ACHN (cell line): Measurements from ENCODE around the gene CDC34.
A peak's percentile ranks its signal among the peaks of the same experiment; 100 is the strongest.

Experiments used
- DNase-seq: peaks from one replicate; pipeline ENCODE4 v3.0.0-alpha.2; 2015
- in situ Hi-C: cut with HindIII; loops from 2 replicates; pipeline ENCODE4 v1.10.0; 2017; ENCODE audit warnings: low sequenced_read_pairs, low pct_ligation_motif_present, low pct_unique_long_range_greater_than_20kb

Gene CDC34

DNA sequence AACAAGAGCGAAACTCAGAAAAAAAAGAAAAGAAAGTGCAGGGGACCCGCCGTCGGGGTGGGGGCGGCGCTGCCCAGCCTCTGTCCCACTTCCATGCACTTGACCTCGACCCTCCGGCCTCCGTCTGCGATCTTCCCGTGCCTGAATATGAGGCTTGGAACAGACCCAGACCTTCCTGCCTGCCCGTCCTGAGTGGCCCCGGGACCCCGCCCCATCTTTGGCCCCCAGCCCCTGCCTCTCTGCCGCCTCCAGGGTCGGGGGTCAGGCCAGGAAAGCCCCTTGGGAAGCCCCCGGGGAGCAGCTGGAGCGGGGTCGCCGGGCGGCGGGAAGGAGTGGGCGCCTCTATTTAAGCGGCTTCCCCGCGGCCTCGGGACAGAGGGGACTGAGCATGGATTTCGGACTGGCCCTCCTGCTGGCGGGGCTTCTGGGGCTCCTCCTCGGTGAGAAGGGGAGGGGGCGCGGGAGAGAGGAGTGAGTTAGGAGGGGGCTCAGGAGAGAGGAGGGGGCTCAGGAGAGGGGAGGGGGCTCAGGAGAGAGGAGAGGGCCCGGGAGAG lies 35.4 kb upstream of the CDC34 start, which contains the start of gene MADCAM1:
Gene MADCAM1 (plus strand): TSS at position 375 of the 554 bp plus-strand sequence. CDS start 14 bp downstream, at position 389.
- in situ Hi-C loops: no loop called here
- no peak for DNase-seq

DNA sequence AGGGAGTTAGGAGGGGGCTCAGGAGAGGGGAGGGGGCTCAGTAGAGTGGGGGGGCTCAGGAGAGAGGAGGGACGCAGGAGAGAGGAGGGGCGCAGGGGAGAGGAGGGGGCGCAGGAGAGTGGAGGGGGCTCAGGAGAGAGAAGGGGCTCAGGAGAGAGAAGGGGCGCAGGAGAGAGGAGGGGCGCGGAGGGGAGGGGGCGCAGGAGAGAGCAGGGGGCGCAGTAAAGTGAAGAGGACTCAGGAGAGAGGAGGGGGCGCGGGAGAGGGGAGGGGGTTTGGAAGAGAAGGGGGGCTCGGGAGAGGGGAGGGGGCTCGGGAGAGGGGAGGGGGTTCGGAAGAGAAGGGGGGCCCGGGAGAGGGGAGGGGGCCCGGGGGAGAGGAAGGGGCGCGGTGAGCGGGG lies 34.6 kb upstream of the CDC34 start:
- no peak for DNase-seq
- in situ Hi-C loops: no loop called here

DNA sequence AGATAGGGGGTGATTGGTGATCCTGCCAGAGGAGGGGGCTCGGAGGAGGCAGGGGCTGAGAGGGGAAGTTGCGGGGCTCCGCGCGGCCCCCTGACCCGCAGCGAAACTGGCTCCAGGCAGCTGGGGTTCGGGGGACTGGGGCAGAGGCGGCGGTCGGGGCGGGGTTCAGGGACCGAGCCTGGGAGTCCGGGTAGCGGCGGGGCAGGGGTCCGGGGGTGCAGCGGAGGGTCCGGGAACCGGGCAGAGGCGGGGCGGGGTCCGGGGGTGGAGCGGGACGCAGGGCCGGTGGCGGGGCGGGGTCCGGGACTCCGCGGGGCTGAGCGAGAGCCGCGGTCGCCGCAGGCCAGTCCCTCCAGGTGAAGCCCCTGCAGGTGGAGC lies 34.1 kb upstream of the CDC34 start:
- no peak for DNase-seq
- in situ Hi-C loops: no loop called here

DNA sequence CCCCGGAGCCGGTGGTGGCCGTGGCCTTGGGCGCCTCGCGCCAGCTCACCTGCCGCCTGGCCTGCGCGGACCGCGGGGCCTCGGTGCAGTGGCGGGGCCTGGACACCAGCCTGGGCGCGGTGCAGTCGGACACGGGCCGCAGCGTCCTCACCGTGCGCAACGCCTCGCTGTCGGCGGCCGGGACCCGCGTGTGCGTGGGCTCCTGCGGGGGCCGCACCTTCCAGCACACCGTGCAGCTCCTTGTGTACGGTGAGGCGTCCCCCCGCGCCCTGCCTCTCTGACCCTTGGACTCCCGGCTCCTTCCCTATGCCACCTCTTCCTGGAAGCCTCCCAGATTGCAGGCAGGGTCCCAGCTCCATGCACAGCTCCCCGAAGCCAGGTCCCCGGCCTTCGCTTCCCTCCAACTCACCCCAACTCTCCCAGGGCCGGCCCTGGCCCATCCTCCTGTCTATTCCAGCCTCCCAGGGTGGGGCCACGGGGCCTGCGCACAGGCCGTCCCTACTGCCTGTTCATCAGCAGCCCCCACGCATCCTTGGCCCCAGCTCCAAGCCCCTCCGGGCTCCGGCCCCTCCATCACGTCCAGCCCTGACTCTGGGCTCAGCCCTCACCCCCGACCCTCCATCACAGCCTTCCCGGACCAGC lies 33.6 kb upstream of the CDC34 start:
- in situ Hi-C loops: no loop called here
- no peak for DNase-seq

DNA sequence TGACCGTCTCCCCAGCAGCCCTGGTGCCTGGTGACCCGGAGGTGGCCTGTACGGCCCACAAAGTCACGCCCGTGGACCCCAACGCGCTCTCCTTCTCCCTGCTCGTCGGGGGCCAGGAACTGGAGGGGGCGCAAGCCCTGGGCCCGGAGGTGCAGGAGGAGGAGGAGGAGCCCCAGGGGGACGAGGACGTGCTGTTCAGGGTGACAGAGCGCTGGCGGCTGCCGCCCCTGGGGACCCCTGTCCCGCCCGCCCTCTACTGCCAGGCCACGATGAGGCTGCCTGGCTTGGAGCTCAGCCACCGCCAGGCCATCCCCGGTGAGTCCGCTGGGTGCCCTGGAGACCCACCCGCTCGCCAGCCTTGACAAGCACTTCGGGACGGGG lies 33.1 kb upstream of the CDC34 start:
- no peak for DNase-seq
- in situ Hi-C loops: no loop called here

DNA sequence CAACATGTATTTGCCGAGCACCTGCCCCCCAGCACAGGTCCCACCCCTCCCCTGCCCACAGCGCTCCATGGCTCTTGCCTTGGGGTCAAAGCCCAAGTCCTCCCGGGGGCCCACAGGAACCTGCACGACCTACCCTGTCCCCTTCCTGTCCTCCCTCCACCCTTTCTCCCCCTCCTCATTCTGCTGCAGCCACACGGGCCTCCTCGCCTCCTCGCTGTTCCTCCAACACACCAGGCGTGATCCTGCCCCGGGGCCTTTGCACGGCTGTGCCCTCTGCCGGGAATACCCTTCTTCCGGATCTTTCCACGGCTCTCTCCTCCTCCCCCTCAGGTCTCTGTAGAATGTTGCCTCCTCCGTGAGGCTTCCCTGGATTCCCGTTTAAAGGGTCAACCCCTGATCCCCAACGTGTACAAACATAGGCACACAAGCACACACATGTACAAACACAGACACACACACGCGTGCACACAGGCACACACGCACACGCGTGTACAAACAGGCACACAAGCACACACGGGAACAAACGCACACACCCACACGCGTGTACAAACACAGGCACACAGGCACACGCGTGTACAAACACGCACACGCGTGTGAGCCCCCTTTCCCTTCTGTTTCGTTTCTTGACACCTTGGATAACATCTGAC lies 32.5 kb upstream of the CDC34 start:
- no peak for DNase-seq
- in situ Hi-C loops: no loop called here

DNA sequence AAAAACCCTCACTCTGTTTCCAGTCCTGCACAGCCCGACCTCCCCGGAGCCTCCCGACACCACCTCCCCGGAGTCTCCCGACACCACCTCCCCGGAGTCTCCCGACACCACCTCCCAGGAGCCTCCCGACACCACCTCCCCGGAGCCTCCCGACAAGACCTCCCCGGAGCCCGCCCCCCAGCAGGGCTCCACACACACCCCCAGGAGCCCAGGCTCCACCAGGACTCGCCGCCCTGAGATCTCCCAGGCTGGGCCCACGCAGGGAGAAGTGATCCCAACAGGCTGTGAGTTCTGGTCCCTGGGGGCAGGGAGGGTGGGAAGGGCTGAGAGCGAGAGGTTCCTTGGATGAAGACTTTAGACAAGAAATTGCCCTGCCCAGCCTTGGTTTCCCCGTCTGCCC lies 29.9 kb upstream of the CDC34 start:
- in situ Hi-C loops: no loop called here
- no peak for DNase-seq

DNA sequence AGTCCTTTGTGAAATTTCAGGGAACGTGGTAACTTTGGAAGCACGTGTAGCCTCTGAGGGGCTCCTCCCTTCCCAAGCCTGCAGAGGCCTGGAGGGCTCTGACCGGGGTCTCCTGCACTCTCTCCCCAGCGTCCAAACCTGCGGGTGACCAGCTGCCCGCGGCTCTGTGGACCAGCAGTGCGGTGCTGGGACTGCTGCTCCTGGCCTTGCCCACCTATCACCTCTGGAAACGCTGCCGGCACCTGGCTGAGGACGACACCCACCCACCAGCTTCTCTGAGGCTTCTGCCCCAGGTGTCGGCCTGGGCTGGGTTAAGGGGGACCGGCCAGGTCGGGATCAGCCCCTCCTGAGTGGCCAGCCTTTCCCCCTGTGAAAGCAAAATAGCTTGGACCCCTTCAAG lies 26.9 kb upstream of the CDC34 start:
- in situ Hi-C loops: no loop called here
- no peak for DNase-seq

DNA sequence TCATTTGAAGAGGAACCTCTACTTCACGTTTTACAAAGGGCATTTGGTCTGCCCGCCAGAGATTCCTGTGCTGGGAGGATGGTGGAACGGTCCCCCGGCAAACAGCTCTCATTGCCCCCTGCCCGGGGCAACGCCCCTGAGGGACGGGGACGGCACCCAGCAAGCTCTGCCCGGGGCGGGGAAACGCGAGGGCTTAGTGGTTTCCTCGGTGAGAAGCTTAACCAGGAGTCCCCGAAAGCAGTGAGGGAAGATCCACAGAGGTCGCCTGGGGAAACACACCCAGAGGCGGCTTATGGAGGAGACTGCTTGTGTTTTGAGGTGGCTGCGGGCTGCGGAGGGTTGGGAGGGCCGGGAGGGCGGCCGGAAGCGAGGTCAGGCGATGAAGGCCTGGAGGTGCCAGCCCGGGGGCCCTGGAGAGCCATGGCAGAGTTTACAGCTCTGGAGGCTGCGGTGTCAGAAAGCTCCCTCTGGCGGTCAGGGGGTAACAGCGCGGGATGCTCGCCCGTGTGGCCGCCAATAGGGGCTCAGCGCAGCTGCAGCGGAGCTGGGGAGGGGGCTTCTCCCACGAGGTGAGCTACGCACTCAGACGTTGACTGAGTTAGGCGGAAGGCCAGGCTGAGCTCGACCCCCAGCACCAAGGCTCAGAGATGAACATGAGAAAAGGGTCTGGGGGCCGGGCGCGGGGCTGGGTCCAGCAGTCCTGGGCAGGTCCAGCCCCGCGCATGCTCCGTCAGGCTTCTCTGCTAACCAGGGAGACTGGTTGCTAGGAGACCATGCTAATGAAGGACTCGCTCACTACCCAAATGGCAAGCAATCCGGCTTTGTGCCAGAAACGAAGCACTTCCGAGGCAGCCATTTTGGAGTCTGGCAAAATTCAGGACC lies 24.9 kb upstream of the CDC34 start:
- peak; percentile 99 for DNase-seq
- in situ Hi-C loops: no loop called here

DNA sequence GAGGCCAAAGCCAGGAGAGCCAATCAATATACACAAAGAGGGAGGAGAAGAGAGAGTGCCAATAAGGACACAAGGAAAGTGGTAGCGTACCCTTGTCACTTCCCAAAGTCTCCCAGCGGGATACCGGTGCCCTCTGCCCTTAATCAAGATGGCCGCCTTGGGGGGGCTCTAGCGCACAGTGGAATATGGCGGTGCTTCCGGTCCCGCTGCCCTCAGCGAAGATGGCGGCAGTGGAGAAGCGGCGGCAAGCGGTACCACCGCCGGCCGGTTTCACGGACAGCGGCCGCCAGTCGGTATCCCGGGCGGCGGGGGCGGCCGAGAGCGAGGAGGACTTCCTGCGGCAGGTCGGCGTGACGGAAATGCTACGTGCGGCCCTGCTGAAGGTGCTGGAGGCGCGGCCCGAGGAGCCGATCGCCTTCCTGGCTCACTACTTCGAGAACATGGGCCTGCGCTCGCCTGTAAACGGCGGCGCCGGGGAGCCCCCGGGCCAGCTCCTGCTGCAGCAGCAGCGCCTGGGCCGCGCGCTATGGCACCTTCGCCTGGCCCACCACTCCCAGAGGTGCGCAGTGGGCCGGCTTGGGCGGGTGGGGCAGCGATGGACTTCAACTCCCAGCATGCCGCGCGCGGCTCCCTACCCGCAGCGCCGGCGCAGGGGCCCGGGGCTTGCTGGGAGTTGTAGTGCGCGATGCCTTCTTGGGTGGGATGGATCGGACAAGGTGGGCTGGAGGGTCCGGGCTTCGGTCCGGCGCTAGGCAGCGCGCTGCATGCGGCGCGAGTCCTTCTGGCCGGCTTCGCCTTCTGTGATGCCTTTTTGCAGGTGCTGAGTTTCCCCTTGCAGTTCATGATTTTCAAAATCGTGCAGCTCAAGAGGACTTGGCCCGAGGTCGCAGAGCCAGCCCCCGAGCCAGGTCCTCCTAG lies 24.0 kb upstream of the CDC34 start, which contains the start of gene TPGS1:
Gene TPGS1 (plus strand): TSS at position 212 of the 918 bp plus-strand sequence. CDS start 10 bp downstream, at position 222.
- peak; percentile 66 for DNase-seq
- in situ Hi-C loops: no loop called here

DNA sequence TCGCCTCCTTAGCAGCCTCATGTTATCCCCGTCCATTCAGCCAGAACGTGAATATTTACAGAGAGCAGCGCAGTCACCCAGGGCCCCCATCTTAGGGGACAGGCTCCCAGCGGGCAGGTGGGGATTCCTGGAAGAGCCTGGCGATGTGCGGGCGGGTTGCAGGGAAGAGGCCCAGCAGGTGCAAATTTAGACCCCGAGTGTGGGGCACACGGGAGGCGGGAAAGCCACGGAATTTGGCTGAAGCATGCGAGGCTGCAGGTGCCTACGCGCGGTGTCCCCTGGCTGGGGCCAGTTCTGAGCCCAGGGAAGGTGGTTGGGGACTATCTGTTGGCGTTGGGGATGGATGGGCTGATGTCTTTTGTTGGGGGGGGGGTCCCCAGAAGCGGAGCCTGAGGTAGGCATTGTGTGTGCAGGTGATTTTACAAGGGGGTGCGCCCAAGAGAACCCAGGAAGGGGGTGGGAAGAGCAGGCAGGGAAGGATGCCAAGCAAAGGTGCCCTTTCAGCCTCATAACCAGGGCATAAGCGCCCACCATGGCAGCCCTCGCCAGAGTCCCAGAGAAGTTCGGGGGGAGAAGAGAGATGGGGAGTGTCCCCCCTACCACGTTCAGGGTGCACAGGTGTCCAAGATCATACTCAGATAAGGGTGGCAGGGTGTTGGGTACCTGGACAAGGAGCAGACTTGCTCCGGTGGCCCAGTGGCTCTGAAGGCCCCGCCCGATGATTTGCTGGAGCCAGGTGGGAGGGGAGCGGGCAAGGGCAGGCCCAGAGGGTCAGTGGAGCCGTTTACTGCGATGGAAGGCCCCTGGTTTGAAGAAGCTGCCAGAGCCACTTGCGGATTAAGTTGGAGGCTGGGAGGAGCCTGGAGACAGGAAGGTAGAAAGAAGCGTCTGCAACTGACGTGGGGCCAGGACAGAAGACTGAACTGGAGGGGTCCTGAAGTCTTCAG lies 23.1 kb upstream of the CDC34 start:
- no peak for DNase-seq
- in situ Hi-C loops: no loop called here

DNA sequence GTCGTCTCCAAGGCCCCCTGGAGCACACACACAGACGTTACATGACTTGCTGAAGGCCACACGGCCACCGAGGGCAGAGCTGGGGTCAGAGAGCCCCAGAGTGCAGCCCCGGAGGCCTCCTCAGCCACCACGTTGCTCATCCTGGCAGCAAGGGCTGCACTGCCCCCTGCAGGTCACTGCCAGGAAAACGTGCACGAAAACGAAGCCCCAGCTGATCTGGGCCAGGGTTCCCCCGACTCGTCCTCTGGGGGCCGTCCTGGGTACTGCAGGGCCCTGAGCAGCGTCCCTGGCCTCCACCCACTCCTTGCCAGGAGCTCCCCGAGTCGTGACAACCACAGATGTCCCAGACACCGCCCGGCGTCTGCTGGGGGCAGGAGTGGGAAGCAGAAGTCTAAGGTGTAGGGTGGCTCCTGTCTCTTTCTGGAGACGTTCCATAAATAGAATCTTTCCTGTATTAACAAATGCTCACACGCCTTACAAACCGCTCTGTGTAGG lies 20.9 kb upstream of the CDC34 start:
- in situ Hi-C loops: no loop called here
- peak; percentile 81 for DNase-seq

DNA sequence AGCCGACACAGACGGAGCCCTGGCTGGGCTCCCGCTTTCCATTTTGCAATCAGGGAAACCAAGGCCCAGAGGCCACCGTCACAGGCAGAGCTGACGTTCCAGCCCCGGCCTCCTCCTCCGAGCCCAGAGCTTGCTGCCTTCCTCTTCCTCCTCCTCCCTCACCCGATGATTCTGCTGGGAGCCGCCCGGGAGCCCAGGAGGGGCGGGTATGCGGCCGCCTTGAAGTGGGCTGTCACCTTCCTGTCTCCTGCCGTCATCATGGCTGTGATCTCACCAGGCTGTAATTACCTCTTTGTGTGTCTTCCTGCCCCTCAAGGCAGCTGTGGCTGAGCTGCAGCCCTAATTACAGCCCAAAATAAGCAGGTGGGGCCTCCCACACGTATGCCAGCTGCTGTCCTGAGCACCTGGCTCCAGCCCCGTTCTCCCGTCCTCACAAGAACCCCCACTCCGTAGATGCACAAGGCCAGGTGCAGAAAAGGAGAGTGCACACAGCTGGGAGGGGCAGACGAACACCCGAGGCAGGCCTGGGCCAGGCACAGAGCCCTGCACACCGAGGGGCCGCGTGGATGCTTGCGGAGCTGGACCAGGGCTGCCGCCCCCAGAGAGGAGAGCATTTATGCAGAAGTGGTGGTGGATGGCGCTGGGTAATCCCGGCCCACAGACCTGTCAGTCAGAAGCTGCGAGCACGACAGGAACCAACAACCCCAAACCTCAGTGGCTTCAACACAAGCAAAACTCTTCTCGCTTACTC lies 20.3 kb upstream of the CDC34 start:
- in situ Hi-C loops: no loop called here
- no peak for DNase-seq

DNA sequence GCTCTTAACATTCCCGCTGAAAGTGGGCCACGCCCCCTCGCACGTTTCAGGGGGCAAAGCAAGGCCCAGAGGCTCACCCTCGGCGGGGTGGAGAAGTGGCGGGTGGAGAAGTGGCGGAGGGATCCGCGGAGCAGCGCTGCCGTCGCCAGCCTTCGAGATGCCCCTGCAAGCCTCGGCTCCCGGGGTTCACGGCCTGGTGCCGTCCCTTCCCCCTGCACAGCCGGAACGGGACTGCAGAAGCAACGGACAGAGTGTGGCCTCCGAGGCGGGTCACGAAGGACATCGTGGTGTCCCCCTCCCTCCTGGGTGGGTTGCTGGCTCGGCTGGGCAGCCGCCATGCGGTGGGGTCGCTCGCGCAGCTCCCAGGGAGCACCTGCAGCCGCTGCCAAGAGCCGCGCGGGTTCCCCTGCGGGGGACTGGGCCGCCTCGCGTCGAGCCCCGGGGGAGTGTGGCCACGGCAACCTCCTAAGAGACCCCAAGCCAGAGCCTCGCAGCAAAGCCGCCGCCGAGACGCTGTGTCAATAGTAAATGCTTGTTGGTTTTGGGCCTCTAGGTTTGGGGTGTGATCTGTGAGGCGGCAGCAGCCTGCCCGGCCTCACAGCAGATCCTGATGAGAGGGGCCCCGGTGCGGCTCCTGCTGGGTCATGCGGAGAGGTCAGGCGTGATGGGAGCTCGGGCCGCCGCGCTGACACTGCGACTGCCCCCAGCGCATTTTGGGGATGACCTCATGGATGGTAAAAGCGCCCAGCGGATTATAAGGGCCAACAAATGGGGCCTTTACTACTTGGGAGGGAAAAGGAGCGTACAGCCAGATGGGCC lies 18.8 kb upstream of the CDC34 start:
- DNase-seq: no peak
- in situ Hi-C loops: no loop called here

DNA sequence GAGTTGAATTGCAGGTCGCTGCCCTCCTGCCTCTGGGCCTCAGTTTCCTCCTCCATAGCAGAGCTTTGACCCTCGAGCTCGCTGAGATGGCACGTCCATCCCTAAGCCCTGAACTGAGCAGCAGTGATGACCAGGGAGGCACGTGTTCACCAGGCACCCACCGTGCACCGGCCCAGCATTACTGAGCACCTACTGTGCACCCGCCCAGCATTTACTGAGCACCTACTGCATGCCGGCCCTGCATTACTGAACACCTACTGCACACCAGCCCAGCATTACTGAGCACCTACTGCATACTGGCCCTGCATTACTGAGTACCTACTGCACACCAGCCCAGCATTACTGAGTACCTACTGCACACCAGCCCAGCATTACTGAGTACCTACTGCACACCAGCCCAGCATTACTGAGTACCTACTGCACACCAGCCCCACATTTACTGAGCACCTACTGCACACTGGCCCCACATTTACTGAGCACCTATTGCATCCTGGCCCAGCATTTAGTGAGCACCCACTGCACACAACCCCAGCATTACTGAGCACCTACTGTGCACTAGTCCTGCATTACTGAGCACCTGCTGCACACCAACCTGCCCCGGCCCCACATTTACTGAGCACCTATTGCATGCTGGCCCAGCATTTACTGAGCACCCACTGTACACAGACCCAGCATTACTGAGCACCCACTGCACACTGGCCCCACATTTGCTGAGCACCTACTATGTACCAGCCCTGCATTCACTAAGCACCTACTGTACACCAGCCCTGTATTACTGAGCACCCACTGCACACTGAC lies 18.0 kb upstream of the CDC34 start:
- in situ Hi-C loops: no loop called here
- no peak for DNase-seq
